GM18907 (cell line): ENCODE results near the gene CD200R1.

ENCODE experiments used
- ATAC-seq: cut with Tn5 transposase; IDR thresholded peaks from one replicate; pipeline ENCODE4 v1.9.1; 2021; ENCODE audit warnings: mild to moderate bottlenecking, moderate library complexity; ENCODE audit not compliant: unreplicated experiment

The CD200R1 gene

GRCh38 chr3:112889357-112889756, 85.5 kb downstream of the CD200R1 start:
- ATAC-seq: no peak

- no peak for ATAC-seq
These were observed 86.4 kb downstream of the CD200R1 start for GRCh38 chr3:112888381-112889085.

GRCh38 chr3:112884678-112885290, 90.1 kb downstream of the CD200R1 start:
- no peak for ATAC-seq

GRCh38 chr3:112881891-112882290, 93.0 kb downstream of the CD200R1 start:
- ATAC-seq: no peak

- ATAC-seq: no peak
These were observed 99.3 kb downstream of the CD200R1 start for GRCh38 chr3:112875561-112875960.

GRCh38 chr3:112874725-112875124, 100.2 kb downstream of the CD200R1 start:
- no peak for ATAC-seq

- ATAC-seq: no peak
These were observed 101.3 kb downstream of the CD200R1 start for GRCh38 chr3:112873632-112874031.

- no peak for ATAC-seq
These were observed 103.2 kb downstream of the CD200R1 start for GRCh38 chr3:112871735-112872134.
